ENCODE data around the gene ARHGEF1.

ARHGEF1 gene

GRCh38 chr19:41918653-41919244 lies 35.8 kb downstream of the ARHGEF1 start:
- no peak for DNase-seq (ENCODE audit: low spot score)

GRCh38 chr19:41919948-41920712 lies 37.1 kb downstream of the ARHGEF1 start:
- no peak for DNase-seq (ENCODE audit: low spot score)

GRCh38 chr19:41920882-41921576 lies 38.0 kb downstream of the ARHGEF1 start:
- no peak for DNase-seq (ENCODE audit: low spot score)

- no peak for DNase-seq (ENCODE audit: low spot score)
These were observed 38.9 kb downstream of the ARHGEF1 start for GRCh38 chr19:41921577-41922576.

- no peak for DNase-seq (ENCODE audit: low spot score)
These were observed 39.6 kb downstream of the ARHGEF1 start for GRCh38 chr19:41922585-41922984.

- no peak for DNase-seq (ENCODE audit: low spot score)
These were observed 40.2 kb downstream of the ARHGEF1 start for GRCh38 chr19:41923045-41923788.

- no peak for DNase-seq (ENCODE audit: low spot score)
These were observed 41.5 kb downstream of the ARHGEF1 start for GRCh38 chr19:41924151-41925145.

GRCh38 chr19:41925208-41926003 lies 42.4 kb downstream of the ARHGEF1 start:
- DNase-seq (ENCODE audit: low spot score), result no peak

GRCh38 chr19:41926028-41926762 lies 43.2 kb downstream of the ARHGEF1 start:
- no peak for DNase-seq (ENCODE audit: low spot score)

- DNase-seq (ENCODE audit: low spot score), result no peak
These were observed 43.9 kb downstream of the ARHGEF1 start for GRCh38 chr19:41926763-41927496.

GRCh38 chr19:41927497-41928192 lies 44.7 kb downstream of the ARHGEF1 start:
- DNase-seq (ENCODE audit: low spot score), result no peak

- DNase-seq (ENCODE audit: low spot score), result no peak
These were observed 45.3 kb downstream of the ARHGEF1 start, which contains the start of gene ERFL for GRCh38 chr19:41928221-41928683. Gene ERFL (minus strand): TSS chr19:41928449. CDS start chr19:41912919, 15,530 bp downstream.

- no peak for DNase-seq (ENCODE audit: low spot score)
These were observed 46.0 kb downstream of the ARHGEF1 start for GRCh38 chr19:41928754-41929535.

GRCh38 chr19:41929536-41930071 lies 46.6 kb downstream of the ARHGEF1 start:
- no peak for DNase-seq (ENCODE audit: low spot score)

- DNase-seq (ENCODE audit: low spot score), result no peak
These were observed 47.3 kb downstream of the ARHGEF1 start for GRCh38 chr19:41930322-41930722.
